HCT116 (cell line): Measurements from ENCODE around the gene CHSY3.

Experiments used
- CTCF ChIP-seq, 3 experiments: fragments of 200-600 bp in 1 of 3; sonication (generic) in 1 of 3; IDR thresholded peaks in 2 of 3; conservative IDR thresholded peaks in 1 of 3; 2 replicates each; pipeline ENCODE4 v1.5.1; 2012 to 2017; ENCODE audit warnings: low read depth in 2 of 3, low read length in 2 of 3, antibody characterized with exemption in 1 of 3, borderline replicate concordance in 1 of 3, control low read depth in 1 of 3, mild to moderate bottlenecking in 1 of 3, mixed read lengths in 1 of 3, mixed run types in 1 of 3, moderate library complexity in 1 of 3; ENCODE audit not compliant: insufficient read depth in 1 of 3
- POLR2A ChIP-seq: IDR thresholded peaks from 2 replicates; pipeline ENCODE4 v1.7.0; 2011; ENCODE audit warnings: borderline replicate concordance; ENCODE audit not compliant: insufficient read depth, insufficient read length; ENCODE audit errors: extremely low read depth
- POLR2AphosphoS5 ChIP-seq: IDR thresholded peaks from 2 replicates; pipeline ENCODE4 v1.6.1; 2011; ENCODE audit warnings: mild to moderate bottlenecking, low read depth, low read length, moderate library complexity
- SP1 ChIP-seq: IDR thresholded peaks from 2 replicates; pipeline ENCODE4 v1.6.1; 2012; ENCODE audit warnings: low read depth
- SRF ChIP-seq: IDR thresholded peaks from 2 replicates; pipeline ENCODE4 v1.6.1; 2012; ENCODE audit warnings: low read depth
- YY1 ChIP-seq: IDR thresholded peaks from 2 replicates; pipeline ENCODE4 v1.6.1; 2011; ENCODE audit warnings: low read length, low read depth, moderate library complexity, mild to moderate bottlenecking; ENCODE audit not compliant: insufficient replicate concordance; ENCODE audit errors: extremely low read depth

GRCh38 chr5:130171699-130172098 is 267.4 kb downstream of the CHSY3 start:
- TF ChIP-seq SRF (no peak), YY1 (no peak), POLR2A (no peak), POLR2AphosphoS5 (no peak), CTCF (IDR thresholded peaks at IDR 0.05 in 2 of 3, conservative IDR thresholded peaks at IDR 0.05 in 1 of 3; ENCODE audit: borderline replicate concordance in 1 of 3, insufficient read depth in 1 of 3, low read depth in 2 of 3, low read length in 2 of 3) (no peak), SP1 (no peak)
